Colonic mucosa (tissue), 4 donors: ENCODE measurements around the gene MAGI2. TPM values are rescaled to one million over a fixed set of nuclear protein-coding genes. Genes with fewer than 3 reads are reported as not detected.
"Not testable (repeated sequence)": the region's sequence is repeated elsewhere in the genome, so short reads cannot be mapped to it uniquely, and the experiment has no call there.

Experiments used
- DNase-seq: peaks from one replicate; pipeline ENCODE4 v3.0.0-alpha.2; 2020
- H3K27ac ChIP-seq: fragments of 200-600 bp; one replicate; pipeline ENCODE4 v1.8.0; 2021
- H3K27me3 ChIP-seq: fragments of 200-600 bp; one replicate; pipeline ENCODE4 v1.8.0; 2021
- H3K36me3 ChIP-seq: fragments of 200-600 bp; one replicate; pipeline ENCODE4 v1.8.0; 2021
- H3K4me1 ChIP-seq: fragments of 200-600 bp; one replicate; pipeline ENCODE4 v1.8.0; 2021; ENCODE audit warnings: mild to moderate bottlenecking
- H3K4me3 ChIP-seq: fragments of 200-600 bp; one replicate; pipeline ENCODE4 v1.8.0; 2021
- H3K9ac ChIP-seq, 2 donors: one replicate each; pipeline ENCODE4 v1.7.0; 2013; ENCODE audit warnings: control low read depth in 2 of 2, low read depth in 2 of 2, low read length in 2 of 2
- H3K9me3 ChIP-seq: fragments of 200-600 bp; one replicate; pipeline ENCODE4 v1.8.0; 2021
- intact Hi-C: fragments of 100-400 bp; cut with DNase I; formaldehyde crosslinking; loops from one replicate; pipeline ENCODE4 v1.14.1; 2022
- total RNA-seq, 2 donors: library from RNA; stranded (reverse); fragmentation: NEBNext Ultra II Directional in 1 of 2; extraction: Animal tissue kit (Norgen Biotek cat#: 25700) in 1 of 2; gene quantifications; one replicate each; pipeline ENCODE4 v1.2.1, GENCODE V29; 2021
- TF ChIP-seq, protein P1 (sequence below): fragments of 200-600 bp; IDR thresholded peaks from one replicate; pipeline ENCODE4 v1.8.0; 2022; ENCODE audit warnings: antibody characterized with exemption, mild to moderate bottlenecking
- donor health status: healthy.
- donor health status: DM: no; HTN: no; CAD: no.
- donor health status: DM: no; HTN: no; CAD: no.

Gene MAGI2
- total RNA-seq, 2 donors from 2014 or later: 1.1 to 2.4 TPM

DNA sequence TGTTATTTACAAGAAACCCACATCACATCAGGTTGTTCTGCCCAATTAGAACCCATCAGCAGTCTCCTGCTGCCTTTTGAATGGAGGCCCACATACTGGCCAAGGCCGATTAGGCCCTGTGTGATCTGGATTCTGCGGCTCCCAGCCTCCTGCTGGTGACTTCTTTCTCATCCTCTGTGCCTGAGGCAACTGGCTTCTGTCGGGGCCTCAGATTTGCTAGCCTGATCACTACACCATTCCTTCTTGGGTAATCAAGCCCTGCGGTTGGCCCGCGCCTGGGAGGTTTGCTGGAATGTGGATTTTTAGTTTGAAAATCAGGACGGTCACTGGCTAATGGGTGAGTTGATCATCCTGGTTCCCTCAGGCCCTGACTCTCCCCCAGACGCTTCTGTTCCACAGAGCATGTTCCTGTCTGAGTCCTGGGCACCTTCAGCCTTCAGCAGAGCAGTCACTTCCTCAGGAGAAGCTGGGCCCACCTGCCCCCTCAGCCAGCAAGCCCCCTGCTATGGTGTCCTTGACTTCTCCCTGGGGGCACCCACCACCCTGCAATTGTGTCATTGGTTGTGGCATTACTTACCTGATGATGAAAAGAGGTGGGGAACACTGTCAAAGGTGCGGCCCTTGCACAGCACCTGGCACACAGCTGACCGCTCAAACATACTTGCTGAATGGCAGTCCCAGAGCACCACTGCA lies 1447.3 kb downstream of the MAGI2 start:
- H3K4me1 ChIP-seq: no peaks in the 10 kb centered on the region
- H3K27me3 ChIP-seq: no peaks in the 10 kb centered on the region
- H3K36me3 ChIP-seq: no peaks in the 10 kb centered on the region
- DNase-seq: no peak
- no peaks in the 10 kb centered on the region for H3K9me3 ChIP-seq
- intact Hi-C loops: no loop called here
- no peak overlapping the region for H3K27ac ChIP-seq
- TF ChIP-seq, protein P1, sequence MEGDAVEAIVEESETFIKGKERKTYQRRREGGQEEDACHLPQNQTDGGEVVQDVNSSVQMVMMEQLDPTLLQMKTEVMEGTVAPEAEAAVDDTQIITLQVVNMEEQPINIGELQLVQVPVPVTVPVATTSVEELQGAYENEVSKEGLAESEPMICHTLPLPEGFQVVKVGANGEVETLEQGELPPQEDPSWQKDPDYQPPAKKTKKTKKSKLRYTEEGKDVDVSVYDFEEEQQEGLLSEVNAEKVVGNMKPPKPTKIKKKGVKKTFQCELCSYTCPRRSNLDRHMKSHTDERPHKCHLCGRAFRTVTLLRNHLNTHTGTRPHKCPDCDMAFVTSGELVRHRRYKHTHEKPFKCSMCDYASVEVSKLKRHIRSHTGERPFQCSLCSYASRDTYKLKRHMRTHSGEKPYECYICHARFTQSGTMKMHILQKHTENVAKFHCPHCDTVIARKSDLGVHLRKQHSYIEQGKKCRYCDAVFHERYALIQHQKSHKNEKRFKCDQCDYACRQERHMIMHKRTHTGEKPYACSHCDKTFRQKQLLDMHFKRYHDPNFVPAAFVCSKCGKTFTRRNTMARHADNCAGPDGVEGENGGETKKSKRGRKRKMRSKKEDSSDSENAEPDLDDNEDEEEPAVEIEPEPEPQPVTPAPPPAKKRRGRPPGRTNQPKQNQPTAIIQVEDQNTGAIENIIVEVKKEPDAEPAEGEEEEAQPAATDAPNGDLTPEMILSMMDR: no peak
- H3K4me3 ChIP-seq: no peak overlapping the region
- H3K9ac ChIP-seq: no peak overlapping the region

DNA sequence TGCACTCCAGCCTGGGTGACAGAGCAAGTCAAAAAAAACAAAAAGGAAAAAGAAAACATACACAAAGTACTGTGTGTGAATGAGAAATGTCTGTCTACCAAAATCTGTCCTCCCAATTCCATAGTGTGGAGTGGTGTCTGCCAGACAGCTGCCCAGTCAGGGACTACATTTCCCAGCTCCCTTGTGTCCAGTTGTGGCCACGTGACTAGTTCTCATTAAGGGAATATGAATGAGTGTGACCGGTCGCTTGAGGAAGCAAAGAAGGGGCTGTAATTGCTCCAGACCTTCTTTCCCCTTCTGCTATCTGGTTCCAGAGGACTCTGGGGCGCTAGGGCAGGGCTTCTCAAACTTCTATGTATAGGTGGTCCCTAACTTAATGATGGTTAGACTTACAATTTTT lies 1450.8 kb downstream of the MAGI2 start:
- TF ChIP-seq, protein P1: no peak
- Histone ChIP-seq H3K4me1 (no peaks in the 10 kb centered on the region), H3K9me3 (no peaks in the 10 kb centered on the region), H3K36me3 (no peaks in the 10 kb centered on the region), H3K27me3 (no peaks in the 10 kb centered on the region), H3K9ac (no peak overlapping the region), H3K27ac (no peak overlapping the region), H3K4me3 (no peak overlapping the region)
- intact Hi-C loops: no loop called here
- DNase-seq: no peak

DNA sequence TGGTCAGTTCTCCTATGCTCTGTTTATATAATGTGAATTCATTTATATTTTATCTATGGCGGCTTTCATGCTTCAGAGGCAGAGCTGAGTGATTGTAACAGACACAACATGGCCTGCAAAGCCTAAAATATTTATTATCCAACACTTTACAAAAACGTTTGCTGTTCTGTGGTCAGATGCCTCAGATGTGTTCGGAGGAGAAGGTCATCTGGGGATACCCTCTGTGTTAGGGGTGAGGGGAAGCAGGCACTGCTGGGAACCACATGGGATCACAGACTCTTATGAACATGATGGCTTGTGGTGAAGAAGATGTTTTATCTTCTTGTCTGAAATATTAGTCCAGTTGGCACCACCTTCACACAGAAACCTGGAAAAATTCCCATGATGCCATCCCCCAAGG lies 1451.4 kb downstream of the MAGI2 start:
- Histone ChIP-seq H3K4me1 (no peaks in the 10 kb centered on the region), H3K36me3 (no peaks in the 10 kb centered on the region), H3K9ac (no peak overlapping the region), H3K4me3 (no peak overlapping the region), H3K9me3 (no peaks in the 10 kb centered on the region), H3K27ac (no peak overlapping the region), H3K27me3 (no peaks in the 10 kb centered on the region)
- intact Hi-C loops: no loop called here
- TF ChIP-seq, protein P1: no peak
- no peak for DNase-seq

DNA sequence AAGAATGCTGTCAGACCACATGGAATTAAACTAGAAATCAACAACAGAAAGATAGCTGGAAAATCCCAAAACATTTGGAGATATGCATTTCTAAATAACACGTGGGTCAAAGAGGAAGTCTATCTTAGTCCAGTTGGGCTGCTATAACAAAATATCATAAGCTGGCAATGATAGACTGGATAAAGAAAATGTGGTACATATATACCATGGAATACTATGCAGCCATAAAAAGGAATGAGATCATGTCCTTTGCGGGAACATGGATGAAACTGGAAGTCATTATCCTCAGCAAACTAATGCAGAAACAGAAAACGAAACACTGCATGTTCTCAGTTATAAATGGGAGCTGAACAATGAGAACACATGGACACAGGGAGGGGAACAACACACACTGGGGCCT lies 1454.3 kb downstream of the MAGI2 start:
- not testable (repeated sequence) for H3K9ac ChIP-seq, H3K36me3 ChIP-seq

DNA sequence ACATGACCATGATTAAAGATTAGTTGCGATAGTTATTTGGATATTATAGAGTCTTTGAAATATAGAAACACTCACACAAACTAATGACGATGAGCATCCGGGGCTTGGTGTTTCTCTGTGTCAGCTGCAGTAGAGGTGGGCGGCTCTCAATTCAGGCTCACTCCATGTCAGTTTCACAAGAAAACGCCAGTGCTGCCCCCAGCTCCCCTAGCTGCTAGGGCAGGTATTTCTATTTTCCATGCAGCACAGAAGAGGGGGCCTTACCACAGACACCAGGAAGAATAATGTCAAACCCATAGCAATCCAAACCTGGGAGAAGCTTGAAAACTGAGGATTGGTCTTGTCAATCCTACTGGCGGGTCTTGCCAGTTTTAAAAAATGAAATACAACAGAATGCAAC lies 1457.8 kb downstream of the MAGI2 start:
- intact Hi-C loops: no loop called here
- H3K9ac ChIP-seq: no peak overlapping the region
- TF ChIP-seq, protein P1: no peak
- no peaks in the 10 kb centered on the region for H3K27me3 ChIP-seq
- H3K36me3 ChIP-seq: no peaks in the 10 kb centered on the region
- H3K4me3 ChIP-seq: no peak overlapping the region
- DNase-seq: no peak
- H3K4me1 ChIP-seq: no peaks in the 10 kb centered on the region
- H3K27ac ChIP-seq: no peak overlapping the region
- no peaks in the 10 kb centered on the region for H3K9me3 ChIP-seq

More for the DNA sequence above, 1454.3 kb downstream of the MAGI2 start:
- intact Hi-C loops, DNase-seq, H3K4me3 ChIP-seq, H3K9me3 ChIP-seq, H3K27ac ChIP-seq, H3K4me1 ChIP-seq, H3K27me3 ChIP-seq: not testable (repeated sequence)

DNA sequence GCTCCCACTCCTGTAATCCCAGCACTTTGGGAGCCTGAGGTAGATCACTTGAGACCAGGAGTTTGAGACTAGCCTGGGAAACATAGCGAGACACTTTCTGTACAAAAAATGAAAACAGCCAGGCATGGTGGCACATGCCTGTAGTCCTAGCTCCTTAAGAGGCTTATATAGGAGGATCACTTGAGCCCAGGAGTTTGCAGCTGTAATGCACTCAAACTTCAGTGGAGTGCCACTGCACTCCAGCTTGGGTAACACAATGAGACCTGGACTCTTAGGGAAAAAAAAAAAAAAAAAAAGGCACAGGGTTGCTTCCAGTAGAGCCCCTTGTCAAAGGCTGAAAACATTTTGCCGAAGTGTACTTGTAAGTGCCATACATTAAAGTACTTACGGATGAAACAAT lies 1459.6 kb downstream of the MAGI2 start:
- no peaks in the 10 kb centered on the region for H3K36me3 ChIP-seq
- no peak overlapping the region for H3K9ac ChIP-seq
- no peak for DNase-seq
- no peaks in the 10 kb centered on the region for H3K9me3 ChIP-seq
- H3K27me3 ChIP-seq: no peaks in the 10 kb centered on the region
- no peak overlapping the region for H3K4me3 ChIP-seq
- intact Hi-C loops: no loop called here
- H3K27ac ChIP-seq: no peak overlapping the region
- no peaks in the 10 kb centered on the region for H3K4me1 ChIP-seq
- TF ChIP-seq, protein P1: no peak
